HepG2 (cell line): ENCODE results near the gene SREBF1. TPM values are rescaled to one million over a fixed set of nuclear protein-coding genes. Genes with fewer than 3 reads are reported as not detected.

Source experiments
- ATAC-seq: fragments of 200-7000 bp; cut with Tn5 transposase; 3 replicates; pipeline ENCODE4 v1.9.1; 2020; ENCODE audit warnings: mild to moderate bottlenecking, moderate library complexity
- BruUV-seq: library from RNA; stranded (reverse); fragments of 400-500 nt; replicated peaks from 2 replicates; lab custom pipeline; 2021; lab: Mats Ljungman, UMichigan
- CTCF ChIA-PET: fragments of 300-600 bp; formaldehyde crosslinking; extraction: SDS; loops from one replicate; lab custom pipeline; 2021; ENCODE audit warnings: low total read pairs, inconsistent platforms, low intra/inter-chr PET ratio; lab: Yijun Ruan, JAX
- POLR2A ChIA-PET: fragments of 350-600 bp; sonication (Branson Sonifier 250); formaldehyde crosslinking; loops from one replicate; lab custom pipeline; 2020; ENCODE audit warnings: antibody characterized with exemption, inconsistent platforms; lab: Yijun Ruan, JAX
- DNase-seq: peaks from one replicate; pipeline ENCODE4 v3.0.0-alpha.2; 2015; ENCODE audit warnings: low spot score
- FAIRE-seq: peaks from 3 replicates; lab custom pipeline; 2011; peaks lifted over from hg19 to GRCh38; lab: Jason Lieb, UNC
- H2AFZ ChIP-seq: one replicate; pipeline ENCODE4 v1.6.1; 2011; ENCODE audit warnings: low read length, inconsistent platforms
- H3K27ac ChIP-seq: fragments of 300-600 bp; 3 replicates; pipeline ENCODE4 v1.8.0; 2011; ENCODE audit warnings: mixed run types, mild to moderate bottlenecking, mixed read lengths, low read length, inconsistent platforms; ENCODE audit not compliant: insufficient read depth; ENCODE audit errors: extremely low read length
- H3K27me3 ChIP-seq, 2 experiments: fragments of 200-600 bp in 1 of 2; 2 replicates in 1 of 2; 3 replicates in 1 of 2; pipeline versions ENCODE4 v1.6.0 to v1.8.0; 2011; ENCODE audit warnings: low read length in 2 of 2, mild to moderate bottlenecking in 2 of 2, moderate library complexity in 2 of 2, inconsistent platforms in 1 of 2; ENCODE audit not compliant: insufficient read depth in 2 of 2, control insufficient read depth in 1 of 2
- H3K36me3 ChIP-seq, 2 experiments: fragments of 200-600 bp in 1 of 2; replicated peaks in 1 of 2; 2 replicates in 1 of 2; 3 replicates in 1 of 2; pipeline versions ENCODE4 v1.5.1 to v1.8.0; 2011; ENCODE audit warnings: low read length in 2 of 2, inconsistent platforms in 1 of 2; ENCODE audit not compliant: insufficient read depth in 2 of 2, control insufficient read depth in 1 of 2
- H3K4me1 ChIP-seq: 2 replicates; pipeline ENCODE4 v1.5.1; 2012; ENCODE audit warnings: low read length, inconsistent platforms; ENCODE audit not compliant: insufficient read depth
- H3K4me2 ChIP-seq: 2 replicates; pipeline ENCODE4 v1.6.0; 2011; ENCODE audit warnings: low read depth, low read length, inconsistent platforms
- H3K4me3 ChIP-seq, 3 experiments: fragments of 200-600 bp in 1 of 3; sonication (generic), shearing (Covaris generic) in 1 of 3; replicated peaks in 1 of 3; 2 replicates each; pipeline ENCODE4 v1.5.1; 2011 to 2016; ENCODE audit warnings: low read length in 3 of 3, inconsistent platforms in 2 of 3, low read depth in 2 of 3, mild to moderate bottlenecking in 2 of 3, control low read depth in 1 of 3, mixed read lengths in 1 of 3; ENCODE audit not compliant: insufficient read depth in 1 of 3
- H3K79me2 ChIP-seq: one replicate; pipeline ENCODE4 v1.6.1; 2011; ENCODE audit warnings: low read length, inconsistent platforms; ENCODE audit not compliant: insufficient read depth
- H3K9ac ChIP-seq: 2 replicates; pipeline ENCODE4 v1.6.0; 2011; ENCODE audit warnings: mild to moderate bottlenecking, low read depth, low read length, inconsistent platforms; ENCODE audit not compliant: insufficient read depth
- H3K9me3 ChIP-seq: 2 replicates; pipeline ENCODE4 v1.5.1; 2012; ENCODE audit warnings: mild to moderate bottlenecking, low read length
- H4K20me1 ChIP-seq: 2 replicates; pipeline ENCODE4 v1.6.0; 2011; ENCODE audit warnings: inconsistent platforms, mild to moderate bottlenecking, low read length, moderate library complexity; ENCODE audit not compliant: insufficient read depth
- PHF21A ChIP-seq: sonication (generic); formaldehyde crosslinking; IDR thresholded peaks from 2 replicates; pipeline ENCODE4 v1.5.0; 2020; ENCODE audit warnings: mild to moderate bottlenecking, missing genetic modification reagents
- PRDM15 ChIP-seq: sonication (generic); formaldehyde crosslinking; IDR thresholded peaks from 2 replicates; pipeline ENCODE4 v1.4.0; 2020; ENCODE audit warnings: missing genetic modification reagents
- RBM22 ChIP-seq: fragments of 200-400 bp; formaldehyde crosslinking; optimal IDR thresholded peaks from 2 replicates; pipeline ENCODE3; 2017; ENCODE audit warnings: mild to moderate bottlenecking, low read length, moderate library complexity
- ZNF44 ChIP-seq: sonication (generic); formaldehyde crosslinking; IDR thresholded peaks from 2 replicates; pipeline ENCODE4 v1.5.1; 2020; ENCODE audit warnings: mild to moderate bottlenecking, missing genetic modification reagents
- WGBS: methylation state at CpG from one replicate; pipeline ENCODE4 v1.1.6; 2017; ENCODE audit warnings: low lambda C conversion rate; 5-methylcytosine and 5-hydroxymethylcytosine counted together
- in situ Hi-C: cut with HindIII; loops from 2 replicates; pipeline ENCODE4 v1.10.0; 2017; ENCODE audit warnings: low pct_unique_long_range_greater_than_20kb; ENCODE audit not compliant: extremely low pct_ligation_motif_present
- intact Hi-C: fragments of 100-400 bp; cut with micrococcal nuclease; formaldehyde crosslinking; loops from one replicate; pipeline ENCODE4 v1.10.0; 2022; ENCODE audit not compliant: unreplicated experiment
- polyA plus RNA-seq, 8 experiments: library from polyadenylated mRNA; depleted of rRNA in 3 of 8; stranded (reverse) in 7 of 8; unstranded in 1 of 8; fragments of >200 nt; fragmentation: Illumina TruSeq in 4 of 8; extraction: Trizol in 4 of 8; gene quantifications; 2 replicates each; pipeline versions ENCODE4 v1.2.1 to v1.2.3, GENCODE V29; 2011 to 2016; ENCODE audit warnings: low read depth in 4 of 8, missing spikeins in 1 of 8, mixed read lengths in 1 of 8; ENCODE audit not compliant: insufficient read depth in 1 of 8
- total RNA-seq, 5 experiments: library from RNA; depleted of rRNA; stranded (reverse); fragments of >200 nt; fragmentation: Illumina TruSeq; extraction: Trizol; gene quantifications; 2 replicates each; pipeline ENCODE4 v1.2.3, GENCODE V29; 2016; ENCODE audit warnings: low read depth in 1 of 5

The SREBF1 gene
- total and polyA plus RNA-seq, 2 of the 13 experiments (the other 11 are each of a cell fraction or from before 2014, with no cell fraction given) = 34.3 to 38.0 TPM

GRCh38 chr17:17810084-17810894, 26.5 kb downstream of the SREBF1 start (continued):
- TF ChIP-seq PRDM15 (CRISPR knock-in tag) (peak; percentile 98), RBM22 (peak; percentile 95)

GRCh38 chr17:17809531-17810083, 27.2 kb downstream of the SREBF1 start:
- no peak for FAIRE-seq
- Histone ChIP-seq H3K4me1 (peaks cover 47% of the 10 kb centered on the region), H3K4me3 (no peak overlapping the region), H3K9ac (no peak overlapping the region), H3K79me2 (no peaks in the 10 kb centered on the region), H3K27ac (no peak overlapping the region), H3K9me3 (no peaks in the 10 kb centered on the region), H3K4me2 (no peak overlapping the region), H4K20me1 (0 out of 2 replicates have a peak, but pooled peaks cover 7% of the 10 kb centered on the region), H2AFZ (no peak overlapping the region), H3K27me3 (no peaks in the 10 kb centered on the region), H3K36me3 (peaks cover 12% of the 10 kb centered on the region in 2 experiments)
- no peak for TF ChIP-seq PHF21A (CRISPR knock-in tag)
- no peak for TF ChIP-seq ZNF44 (CRISPR knock-in tag)
- ChIA-PET POLR2A (no interaction called here), CTCF (no interaction called here)
- intact Hi-C loops (no loop called here), in situ Hi-C loops (loop anchor here (5.0 kb wide), 1 partner anchor 53 kb away; no protein-coding TSS in a partner anchor)
- BruUV-seq = no TSS peak
- DNase-seq = no peak
- no peak for ATAC-seq
- WGBS = 97% methylated on average over 25 of the region's 52 CpGs
